ENCODE results near the gene MAST4. TPM values are rescaled to one million over a fixed set of nuclear protein-coding genes. Genes with fewer than 3 reads are reported as not detected.

MAST4 gene
- total and polyA plus RNA-seq, 8 donors = 5.9 to 29.7 (median 10.0) TPM

DNA sequence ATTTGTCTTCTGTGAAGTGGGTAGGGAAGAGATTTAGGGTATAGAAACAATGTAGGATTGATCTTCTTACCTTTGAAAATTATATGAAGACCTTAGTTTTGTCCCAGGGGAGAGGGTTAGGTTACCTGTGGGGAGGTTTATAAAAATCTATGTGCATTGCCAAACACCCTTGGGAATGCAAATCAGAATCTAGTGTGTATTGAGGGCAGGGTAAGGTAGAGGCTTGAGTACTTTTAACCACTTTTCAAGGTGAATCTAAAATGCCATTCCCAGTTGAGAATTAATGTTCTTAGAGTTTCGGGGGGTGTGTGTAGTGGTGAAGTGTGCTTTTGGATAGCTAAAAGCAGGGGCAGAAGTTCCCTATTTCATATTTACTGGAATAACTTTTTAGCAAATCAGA is 312.0 kb downstream of the MAST4 start:
- no peaks in the 10 kb centered on the region for H3K36me3 ChIP-seq
- no peak overlapping the region for H3K4me3 ChIP-seq
- TF ChIP-seq CTCF (IDR thresholded peaks at IDR 0.05) = no peak
- H3K27ac ChIP-seq = no peak overlapping the region
- FAIRE-seq = no peak
- 58 to 75% methylated on average over 1 of the region's 1 CpG for WGBS, 2 donors
- no peak for DNase-seq
- H3K9me3 ChIP-seq = no peaks in the 10 kb centered on the region
- H3K27me3 ChIP-seq = no peaks in the 10 kb centered on the region
- no peaks in the 10 kb centered on the region for H3K4me1 ChIP-seq
- intact Hi-C loops (cut with DNase I) = no loop called here
- no peak for ATAC-seq

DNA sequence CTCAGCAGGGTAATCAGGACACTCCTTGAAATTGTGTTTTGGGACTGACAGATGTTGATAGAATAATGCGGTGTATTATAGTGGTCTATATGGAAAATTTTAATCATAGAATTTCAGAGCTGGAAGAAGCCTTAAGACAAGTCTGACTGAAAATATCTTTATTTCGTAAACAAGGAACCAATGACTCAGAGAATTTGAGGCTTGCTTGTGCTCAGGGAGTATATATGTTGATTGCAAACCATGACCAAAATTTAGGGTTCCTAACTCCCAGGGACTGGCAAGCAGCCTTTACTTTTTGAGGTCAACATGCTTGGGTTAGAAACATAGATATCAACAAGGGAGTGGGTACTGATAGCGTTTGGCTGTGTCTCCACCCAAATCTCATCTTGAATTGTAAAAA is 313.2 kb downstream of the MAST4 start:
- 86 to 91% methylated on average over 3 of the region's 3 CpGs for WGBS, 2 donors
- Histone ChIP-seq H3K9me3 (no peaks in the 10 kb centered on the region), H3K36me3 (no peaks in the 10 kb centered on the region), H3K4me1 (no peaks in the 10 kb centered on the region), H3K27ac (no peak overlapping the region), H3K27me3 (no peaks in the 10 kb centered on the region), H3K4me3 (no peak overlapping the region)
- ATAC-seq (no peak), DNase-seq (no peak), FAIRE-seq (no peak)
- no peak for TF ChIP-seq CTCF (IDR thresholded peaks at IDR 0.05)
- intact Hi-C loops (cut with DNase I) = no loop called here

- no peaks in the 10 kb centered on the region for H3K9me3 ChIP-seq
- DNase-seq (no peak), FAIRE-seq (no peak), ATAC-seq (no peak)
- no peak for TF ChIP-seq CTCF (IDR thresholded peaks at IDR 0.05)
- no peak overlapping the region for H3K4me3 ChIP-seq
- intact Hi-C loops (cut with DNase I) = no loop called here
- no peaks in the 10 kb centered on the region for H3K4me1 ChIP-seq
- no peak overlapping the region for H3K27ac ChIP-seq
- H3K27me3 ChIP-seq = no peaks in the 10 kb centered on the region
- H3K36me3 ChIP-seq = no peaks in the 10 kb centered on the region
Measured at GRCh38 chr5:66912787-66913186, 316.6 kb downstream of the MAST4 start.

DNA sequence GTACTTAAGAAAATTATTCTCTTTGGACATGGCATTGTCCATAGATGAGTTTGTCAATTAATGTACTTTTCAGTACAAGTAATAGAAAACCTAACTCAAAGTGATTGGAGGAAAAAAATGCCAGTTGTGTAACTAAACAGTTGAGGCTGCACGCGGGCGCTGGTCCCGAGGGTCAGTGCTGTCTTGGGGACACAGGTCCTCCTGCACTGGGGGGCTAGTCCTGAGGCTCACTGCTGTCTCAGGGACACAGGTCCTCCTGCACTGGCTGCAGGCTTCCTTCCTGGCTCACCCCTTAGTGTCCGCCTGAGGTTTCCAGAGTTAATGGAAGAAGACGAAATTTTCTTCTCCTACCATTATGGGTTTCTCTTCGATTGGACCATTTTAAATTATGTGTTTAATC is 319.3 kb downstream of the MAST4 start:
- Histone ChIP-seq H3K4me3 (no peak overlapping the region), H3K9me3 (no peaks in the 10 kb centered on the region), H3K27ac (no peak overlapping the region), H3K27me3 (no peaks in the 10 kb centered on the region), H3K36me3 (no peaks in the 10 kb centered on the region), H3K4me1 (no peaks in the 10 kb centered on the region)
- TF ChIP-seq CTCF (IDR thresholded peaks at IDR 0.05) = no peak
- DNase-seq = no peak
- FAIRE-seq = no peak
- ATAC-seq = no peak
- WGBS, 2 donors = 85 to 94% methylated on average over 7 of the region's 7 CpGs
- intact Hi-C loops (cut with DNase I) = no loop called here

GRCh38 chr5:66922881-66923280 is 326.7 kb downstream of the MAST4 start:
- DNase-seq = no peak
- Histone ChIP-seq H3K27ac (no peak overlapping the region), H3K27me3 (no peaks in the 10 kb centered on the region), H3K36me3 (no peaks in the 10 kb centered on the region), H3K4me1 (peaks cover 0 to 7% (median 0%) of the 10 kb centered on the region in 3 donors), H3K9me3 (no peaks in the 10 kb centered on the region), H3K4me3 (no peak overlapping the region)
- no peak for ATAC-seq
- no peak for TF ChIP-seq CTCF (IDR thresholded peaks at IDR 0.05)
- no peak for FAIRE-seq
- 74 to 81% methylated on average over 5 of the region's 5 CpGs for WGBS, 2 donors
- intact Hi-C loops (cut with DNase I) = no loop called here

Measured in pancreas (tissue), 10 donors.